Caco-2 (cell line): ENCODE measurements around the gene COX5A. TPM values are rescaled to one million over a fixed set of nuclear protein-coding genes. Genes with fewer than 3 reads are reported as not detected.
"Not testable (repeated sequence)": the region's sequence is repeated elsewhere in the genome, so short reads cannot be mapped to it uniquely, and the experiment has no call there.

ENCODE experiments used
- BruUV-seq: library from RNA; stranded (reverse); fragments of 400-500 nt; replicated peaks from 2 replicates; lab custom pipeline; 2021; lab: Mats Ljungman, UMichigan
- CTCF ChIA-PET: fragments of 300-600 bp; sonication (Branson Sonifier 250); formaldehyde crosslinking; loops from one replicate; lab custom pipeline; 2022; ENCODE audit warnings: antibody characterized with exemption; lab: Charles Lee
- POLR2A ChIA-PET: fragments of 300-600 bp; sonication (Branson Sonifier 250); formaldehyde crosslinking; loops from one replicate; lab custom pipeline; 2022; ENCODE audit warnings: antibody characterized with exemption; lab: Charles Lee
- DNase-seq, 2 experiments: peaks; one replicate each; pipeline versions ENCODE4 v3.0.0 to v3.0.0-alpha.2; 2020 to 2022
- H3K27me3 ChIP-seq: replicated peaks from 2 replicates; pipeline ENCODE4 v1.6.0; 2011; ENCODE audit warnings: low read length; ENCODE audit not compliant: control insufficient read depth, insufficient read depth
- H3K36me3 ChIP-seq: 2 replicates; pipeline ENCODE4 v1.5.1; 2011; ENCODE audit warnings: low read length; ENCODE audit not compliant: control insufficient read depth, insufficient read depth
- H3K4me1 ChIP-seq: fragments of 250-450 bp; sonication (Bioruptor Pico); 2 replicates; pipeline ENCODE4 v1.5.1; 2020; ENCODE audit warnings: mild to moderate bottlenecking
- H3K4me3 ChIP-seq: 2 replicates; pipeline ENCODE4 v1.5.1; 2011; ENCODE audit warnings: low read depth, mild to moderate bottlenecking, control low read depth, low read length
- H3K9me3 ChIP-seq: fragments of 250-450 bp; sonication (Bioruptor Pico); 2 replicates; pipeline ENCODE4 v1.5.1; 2020; ENCODE audit warnings: mild to moderate bottlenecking, moderate library complexity
- H3K27ac Mint-ChIP-seq: one replicate; pipeline ENCODE4 v1.8.0; 2022; ENCODE audit warnings: mixed read lengths; ENCODE audit not compliant: unreplicated experiment
- H3K27me3 Mint-ChIP-seq: one replicate; pipeline ENCODE4 v1.8.0; 2022; ENCODE audit warnings: mixed read lengths; ENCODE audit not compliant: insufficient read depth, unreplicated experiment
- H3K36me3 Mint-ChIP-seq: one replicate; pipeline ENCODE4 v1.8.0; 2022; ENCODE audit warnings: mild to moderate bottlenecking, mixed read lengths; ENCODE audit not compliant: insufficient read depth, unreplicated experiment
- H3K4me1 Mint-ChIP-seq: one replicate; pipeline ENCODE4 v1.8.0; 2022; ENCODE audit warnings: low read depth, mixed read lengths; ENCODE audit not compliant: unreplicated experiment
- H3K4me3 Mint-ChIP-seq: one replicate; pipeline ENCODE4 v1.8.0; 2022; ENCODE audit warnings: mild to moderate bottlenecking, moderate library complexity, mixed read lengths; ENCODE audit not compliant: unreplicated experiment
- H3K9me3 Mint-ChIP-seq: one replicate; pipeline ENCODE4 v1.8.0; 2022; ENCODE audit warnings: mixed read lengths; ENCODE audit not compliant: unreplicated experiment
- intact Hi-C: fragments of 100-400 bp; cut with micrococcal nuclease; formaldehyde crosslinking; loops from one replicate; pipeline ENCODE4 v1.10.0; 2022; ENCODE audit not compliant: unreplicated experiment
- total RNA-seq: library from RNA; stranded (reverse); gene quantifications from 2 replicates; pipeline ENCODE4 v1.2.3, GENCODE V29; 2022
- TF ChIP-seq, protein P1 (sequence below), 2 experiments: fragments of 200-600 bp in 1 of 2; IDR thresholded peaks; 1 replicate in 1 of 2; 2 replicates in 1 of 2; pipeline versions ENCODE4 v1.5.1 to v1.8.0; 2011 to 2022; ENCODE audit warnings: antibody characterized with exemption in 1 of 2, control low read depth in 1 of 2, inconsistent platforms in 1 of 2, low read depth in 1 of 2, low read length in 1 of 2, mild to moderate bottlenecking in 1 of 2, moderate library complexity in 1 of 2; ENCODE audit not compliant: insufficient read depth in 1 of 2, severe bottlenecking in 1 of 2, unreplicated experiment in 1 of 2

Gene COX5A
- total RNA-seq, 1 experiment from 2014 or later = 318 TPM

DNA sequence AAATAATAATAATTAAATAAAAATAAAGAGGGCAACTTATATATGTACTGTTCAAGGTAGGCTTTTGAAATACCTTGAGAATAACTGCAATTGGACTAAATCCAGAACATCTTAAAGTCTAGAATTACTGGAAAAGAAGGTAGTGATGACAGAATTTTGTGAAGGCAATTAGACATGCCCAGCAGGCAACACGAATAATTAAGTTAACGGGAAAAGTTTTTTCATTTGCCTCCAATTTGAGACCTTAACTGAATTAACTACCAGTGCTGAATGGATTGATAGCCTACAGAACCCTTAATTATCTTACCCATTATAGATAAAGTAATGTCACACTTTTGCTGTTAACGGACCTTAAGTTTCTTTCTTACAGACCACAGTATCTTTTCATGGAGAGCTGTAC is 13.3 kb downstream of the COX5A start:
- POLR2A ChIA-PET = no interaction called here
- Mint-ChIP-seq H3K4me3 (no peak overlapping the region), H3K27ac (no peak overlapping the region), H3K9me3 (no peaks in the 10 kb centered on the region), H3K36me3 (peaks cover 88% of the 10 kb centered on the region), H3K4me1 (no peaks in the 10 kb centered on the region), H3K27me3 (no peaks in the 10 kb centered on the region)
- Histone ChIP-seq H3K9me3 (no peaks in the 10 kb centered on the region), H3K27me3 (no peaks in the 10 kb centered on the region), H3K4me3 (no peak overlapping the region), H3K4me1 (no peaks in the 10 kb centered on the region), H3K36me3 (peaks cover 3% of the 10 kb centered on the region; the same call in 1 of the 2 replicates)
- TSS peak; percentile 5 for BruUV-seq
- CTCF ChIA-PET = no interaction called here
- DNase-seq = no peak
- TF ChIP-seq, protein P1, sequence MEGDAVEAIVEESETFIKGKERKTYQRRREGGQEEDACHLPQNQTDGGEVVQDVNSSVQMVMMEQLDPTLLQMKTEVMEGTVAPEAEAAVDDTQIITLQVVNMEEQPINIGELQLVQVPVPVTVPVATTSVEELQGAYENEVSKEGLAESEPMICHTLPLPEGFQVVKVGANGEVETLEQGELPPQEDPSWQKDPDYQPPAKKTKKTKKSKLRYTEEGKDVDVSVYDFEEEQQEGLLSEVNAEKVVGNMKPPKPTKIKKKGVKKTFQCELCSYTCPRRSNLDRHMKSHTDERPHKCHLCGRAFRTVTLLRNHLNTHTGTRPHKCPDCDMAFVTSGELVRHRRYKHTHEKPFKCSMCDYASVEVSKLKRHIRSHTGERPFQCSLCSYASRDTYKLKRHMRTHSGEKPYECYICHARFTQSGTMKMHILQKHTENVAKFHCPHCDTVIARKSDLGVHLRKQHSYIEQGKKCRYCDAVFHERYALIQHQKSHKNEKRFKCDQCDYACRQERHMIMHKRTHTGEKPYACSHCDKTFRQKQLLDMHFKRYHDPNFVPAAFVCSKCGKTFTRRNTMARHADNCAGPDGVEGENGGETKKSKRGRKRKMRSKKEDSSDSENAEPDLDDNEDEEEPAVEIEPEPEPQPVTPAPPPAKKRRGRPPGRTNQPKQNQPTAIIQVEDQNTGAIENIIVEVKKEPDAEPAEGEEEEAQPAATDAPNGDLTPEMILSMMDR (IDR thresholded peaks at IDR 0.05; ENCODE audit: insufficient read depth in 1 of 2, low read depth in 1 of 2, low read length in 1 of 2, severe bottlenecking in 1 of 2, unreplicated experiment in 1 of 2) = no peak
- intact Hi-C loops = no loop called here

DNA sequence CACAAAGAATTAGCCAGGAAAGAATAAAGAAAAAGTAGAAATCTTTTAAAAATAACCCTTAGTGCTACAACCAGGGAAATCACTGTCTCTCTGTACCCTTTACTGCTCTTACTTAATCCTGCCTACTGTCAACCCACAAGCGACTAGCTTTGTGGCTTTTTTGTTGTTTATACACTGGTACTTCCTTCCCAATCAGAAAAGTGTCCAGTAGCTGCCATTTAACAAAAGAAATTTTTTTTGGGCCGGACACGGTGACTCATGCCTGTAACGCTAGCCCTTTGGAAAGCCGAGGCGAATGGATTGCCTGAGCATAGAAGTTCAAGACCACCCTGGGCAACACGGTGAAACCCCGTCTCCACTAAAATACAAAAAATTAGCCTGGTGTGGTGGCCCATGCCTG is 17.4 kb downstream of the COX5A start:
- POLR2A ChIA-PET = no interaction called here
- Mint-ChIP-seq H3K9me3 (no peaks in the 10 kb centered on the region), H3K36me3 (peaks cover 88% of the 10 kb centered on the region)

DNA sequence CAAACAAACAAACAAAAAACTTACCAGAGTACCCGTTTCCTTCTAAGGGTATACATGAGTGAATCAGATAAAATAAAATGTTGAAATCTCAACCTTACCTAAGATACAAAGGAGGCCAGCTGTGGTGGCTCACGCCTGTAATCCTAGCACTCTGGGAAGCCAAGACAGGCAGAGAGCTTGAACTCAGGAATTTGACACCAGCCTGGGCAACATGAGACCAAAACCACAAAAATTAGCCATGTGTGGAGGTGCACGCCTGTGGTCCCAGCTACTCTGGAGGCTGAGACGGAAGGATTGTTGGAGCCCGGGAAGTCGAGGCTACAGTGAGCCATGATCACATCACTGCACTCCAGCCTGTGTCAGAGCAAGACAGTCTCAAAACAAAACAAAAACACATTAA is 20.2 kb downstream of the COX5A start:
- H3K36me3 Mint-ChIP-seq = peaks cover 86% of the 10 kb centered on the region
- intact Hi-C loops = no loop called here
- no peaks in the 10 kb centered on the region for H3K27me3 Mint-ChIP-seq
- CTCF ChIA-PET = interaction anchor here (0.6 kb wide), 1 partner anchor 148 kb away, joined by 3 read pairs; no protein-coding TSS in a partner anchor
- H3K27ac Mint-ChIP-seq = no peak overlapping the region
- TF ChIP-seq, protein P1 (IDR thresholded peaks at IDR 0.05; ENCODE audit: insufficient read depth in 1 of 2, low read depth in 1 of 2, low read length in 1 of 2, severe bottlenecking in 1 of 2, unreplicated experiment in 1 of 2) = no peak
- H3K4me1 Mint-ChIP-seq = no peaks in the 10 kb centered on the region
- Histone ChIP-seq H3K4me3 (no peak overlapping the region), H3K27me3 (no peaks in the 10 kb centered on the region), H3K4me1 (no peaks in the 10 kb centered on the region), H3K36me3 (no peaks in the 10 kb centered on the region), H3K9me3 (no peaks in the 10 kb centered on the region)
- no peaks in the 10 kb centered on the region for H3K9me3 Mint-ChIP-seq
- POLR2A ChIA-PET = interaction anchor here (1.4 kb wide), 1 partner anchor 11 kb away, joined by 5 read pairs; the partner anchor contains the start of gene FAM219B
- no TSS peak for BruUV-seq
- no peak overlapping the region for H3K4me3 Mint-ChIP-seq
- no peak for DNase-seq

More for the DNA sequence above, 17.4 kb downstream of the COX5A start:
- TF ChIP-seq, protein P1 (IDR thresholded peaks at IDR 0.05; ENCODE audit: insufficient read depth in 1 of 2, low read depth in 1 of 2, low read length in 1 of 2, severe bottlenecking in 1 of 2, unreplicated experiment in 1 of 2) = no peak
- no peaks in the 10 kb centered on the region for H3K4me1 Mint-ChIP-seq
- no peak overlapping the region for H3K4me3 Mint-ChIP-seq
- H3K4me1 ChIP-seq = no peaks in the 10 kb centered on the region
- no peaks in the 10 kb centered on the region for H3K27me3 ChIP-seq
- no peak overlapping the region for H3K27ac Mint-ChIP-seq
- no peak overlapping the region for H3K4me3 ChIP-seq
- H3K36me3 ChIP-seq = peaks cover 3% of the 10 kb centered on the region; the same call in 1 of the 2 replicates
- H3K27me3 Mint-ChIP-seq = no peaks in the 10 kb centered on the region
- no peaks in the 10 kb centered on the region for H3K9me3 ChIP-seq
- intact Hi-C loops = no loop called here
- CTCF ChIA-PET = no interaction called here
- BruUV-seq = no TSS peak
- no peak for DNase-seq

GRCh38 chr15:74913799-74914198 is 24.1 kb downstream of the COX5A start:
- not testable (repeated sequence) for BruUV-seq

More at GRCh38 chr15:74913799-74914198, 24.1 kb downstream of the COX5A start:
- POLR2A ChIA-PET, H3K9me3 ChIP-seq, intact Hi-C loops, DNase-seq, H3K9me3 Mint-ChIP-seq, H3K4me3 ChIP-seq, H3K4me3 Mint-ChIP-seq, CTCF ChIA-PET, H3K27me3 Mint-ChIP-seq, H3K27me3 ChIP-seq, H3K4me1 ChIP-seq, H3K4me1 Mint-ChIP-seq, H3K27ac Mint-ChIP-seq, H3K36me3 ChIP-seq: not testable (repeated sequence)
- H3K36me3 Mint-ChIP-seq = peaks cover 65% of the 10 kb centered on the region
